HEK293 (cell line): Measurements from ENCODE around the gene LILRA2.

Experiments
- ATF2 ChIP-seq: fragments of 450-650 bp; formaldehyde crosslinking; IDR thresholded peaks from 2 replicates; pipeline ENCODE4 v1.5.1; 2016; ENCODE audit warnings: missing biosample characterization, missing genetic modification characterization, low read depth
- CTCF ChIP-seq: fragments of 450-650 bp; formaldehyde crosslinking; IDR thresholded peaks from 2 replicates; pipeline ENCODE4 v1.5.1; 2016; ENCODE audit warnings: missing biosample characterization, missing genetic modification characterization
- HOXA7 ChIP-seq: sonication (generic); formaldehyde crosslinking; IDR thresholded peaks from 2 replicates; pipeline ENCODE4 v1.8.1; 2022; ENCODE audit warnings: missing genetic modification reagents, borderline replicate concordance
- KLF9 ChIP-seq: fragments of 450-650 bp; formaldehyde crosslinking; IDR thresholded peaks from 2 replicates; pipeline ENCODE4 v1.5.1; 2016; ENCODE audit warnings: missing biosample characterization, missing genetic modification characterization, low read depth
- REST ChIP-seq: fragments of 450-650 bp; formaldehyde crosslinking; IDR thresholded peaks from 2 replicates; pipeline ENCODE4 v1.5.1; 2016; ENCODE audit warnings: missing biosample characterization, missing genetic modification characterization
- YY1 ChIP-seq: fragments of 450-650 bp; formaldehyde crosslinking; IDR thresholded peaks from 2 replicates; pipeline ENCODE4 v1.5.1; 2018; ENCODE audit warnings: missing biosample characterization, missing genetic modification characterization
- ZNF174 ChIP-seq: fragments of 450-650 bp; formaldehyde crosslinking; IDR thresholded peaks from 2 replicates; pipeline ENCODE4 v1.5.0; 2017; ENCODE audit warnings: missing biosample characterization, mild to moderate bottlenecking, missing genetic modification characterization
- ZNF354C ChIP-seq: fragments of 450-650 bp; formaldehyde crosslinking; IDR thresholded peaks from 2 replicates; pipeline ENCODE4 v1.5.1; 2016; ENCODE audit warnings: missing biosample characterization, missing genetic modification characterization, low read depth, borderline replicate concordance
- ZNF362 ChIP-seq: fragments of 450-650 bp; formaldehyde crosslinking; IDR thresholded peaks from 2 replicates; pipeline ENCODE4 v1.5.1; 2016; ENCODE audit warnings: missing biosample characterization, missing genetic modification characterization
- ZNF514 ChIP-seq: fragments of 450-650 bp; formaldehyde crosslinking; IDR thresholded peaks from 2 replicates; pipeline ENCODE4 v1.5.1; 2016; ENCODE audit warnings: missing biosample characterization, missing genetic modification characterization
- ZNF521 ChIP-seq: fragments of 450-650 bp; formaldehyde crosslinking; IDR thresholded peaks from 2 replicates; pipeline ENCODE4 v1.5.1; 2017; ENCODE audit warnings: missing biosample characterization, mild to moderate bottlenecking, missing genetic modification characterization
- ZNF792 ChIP-seq: fragments of 450-650 bp; formaldehyde crosslinking; IDR thresholded peaks from 2 replicates; pipeline ENCODE4 v1.5.1; 2016; ENCODE audit warnings: missing biosample characterization, missing genetic modification characterization
- ZSCAN18 ChIP-seq: fragments of 450-650 bp; formaldehyde crosslinking; IDR thresholded peaks from 2 replicates; pipeline ENCODE4 v1.5.1; 2016; ENCODE audit warnings: missing biosample characterization, missing genetic modification characterization

- TF ChIP-seq CTCF (no peak), ZNF514 (no peak), ZSCAN18 (tag by site-specific recombination) (no peak), ATF2 (tag by site-specific recombination) (no peak), HOXA7 (no peak), ZNF354C (no peak), ZNF174 (tag by site-specific recombination) (no peak), REST (tag by site-specific recombination) (no peak), ZNF792 (tag by site-specific recombination) (no peak), ZNF362 (tag by site-specific recombination) (no peak), YY1 (tag by site-specific recombination) (no peak), KLF9 (tag by site-specific recombination) (no peak), ZNF521 (tag by site-specific recombination) (no peak)
Observed at GRCh38 chr19:54573330-54573872, at the start of gene LILRA2.
